WTC11 (cell line): ENCODE measurements around the gene SAPCD2. TPM values are rescaled to one million over a fixed set of nuclear protein-coding genes. Genes with fewer than 3 reads are reported as not detected.

Experiments used
- ATAC-seq: fragments of 200-7000 bp; cut with Tn5 transposase; 2 replicates; pipeline ENCODE4 v1.10.0; 2021; ENCODE audit warnings: mild to moderate bottlenecking, moderate library complexity
- CTCF ChIA-PET: fragments of 300-600 bp; sonication (Branson Sonifier 250); formaldehyde crosslinking; loops from one replicate; lab custom pipeline; 2021; ENCODE audit warnings: antibody characterized with exemption; lab: Charles Lee
- POLR2A ChIA-PET: fragments of 350-600 bp; sonication (Branson Sonifier 250); formaldehyde crosslinking; loops from one replicate; lab custom pipeline; 2021; ENCODE audit warnings: antibody characterized with exemption; lab: Charles Lee
- DNase-seq: peaks from one replicate; pipeline ENCODE4 v3.0.0; 2021; ENCODE audit warnings: low spot score
- H3K27ac Mint-ChIP-seq: 2 replicates; pipeline ENCODE4 v1.8.0; 2021; ENCODE audit warnings: mixed read lengths
- H3K27me3 Mint-ChIP-seq: 2 replicates; pipeline ENCODE4 v1.8.0; 2021; ENCODE audit warnings: low read depth, mild to moderate bottlenecking, moderate library complexity, mixed read lengths
- H3K36me3 Mint-ChIP-seq: 2 replicates; pipeline ENCODE4 v1.8.0; 2021; ENCODE audit warnings: mixed read lengths
- H3K4me1 Mint-ChIP-seq: 2 replicates; pipeline ENCODE4 v1.8.0; 2022; ENCODE audit warnings: mixed read lengths
- H3K4me3 Mint-ChIP-seq: 2 replicates; pipeline ENCODE4 v1.8.0; 2021; ENCODE audit warnings: mild to moderate bottlenecking, moderate library complexity, mixed read lengths
- H3K9me3 Mint-ChIP-seq: 2 replicates; pipeline ENCODE4 v1.8.0; 2021; ENCODE audit warnings: mixed read lengths
- ATF6 ChIP-seq: sonication (generic); formaldehyde crosslinking; IDR thresholded peaks from 2 replicates; pipeline ENCODE4 v1.8.1; 2023; ENCODE audit warnings: mild to moderate bottlenecking, missing genetic modification reagents
- CBFB ChIP-seq: sonication (generic); formaldehyde crosslinking; IDR thresholded peaks from 2 replicates; pipeline ENCODE4 v1.8.1; 2022; ENCODE audit warnings: mild to moderate bottlenecking, low read depth, missing genetic modification reagents
- CREB1 ChIP-seq: sonication (generic); formaldehyde crosslinking; IDR thresholded peaks from 2 replicates; pipeline ENCODE4 v1.8.0; 2023; ENCODE audit warnings: mild to moderate bottlenecking, missing genetic modification reagents
- E2F5 ChIP-seq: sonication (generic); formaldehyde crosslinking; IDR thresholded peaks from 2 replicates; pipeline ENCODE4 v1.8.1; 2022; ENCODE audit warnings: mild to moderate bottlenecking, moderate library complexity, missing genetic modification reagents
- ESRRA ChIP-seq: sonication (generic); formaldehyde crosslinking; IDR thresholded peaks from 2 replicates; pipeline ENCODE4 v1.8.1; 2022; ENCODE audit warnings: mild to moderate bottlenecking, missing genetic modification reagents, borderline replicate concordance
- FOXK1 ChIP-seq: sonication (generic); formaldehyde crosslinking; IDR thresholded peaks from 2 replicates; pipeline ENCODE4 v1.8.0; 2022; ENCODE audit warnings: mild to moderate bottlenecking, moderate library complexity, missing genetic modification reagents
- GRHL2 ChIP-seq: fragments of 250-450 bp; sonication (Bioruptor Pico); IDR thresholded peaks from 2 replicates; pipeline ENCODE4 v1.8.0; 2022; ENCODE audit warnings: mild to moderate bottlenecking, moderate library complexity; ENCODE audit not compliant: insufficient replicate concordance, severe bottlenecking
- IRF1 ChIP-seq: sonication (generic); formaldehyde crosslinking; IDR thresholded peaks from 2 replicates; pipeline ENCODE4 v1.8.0; 2023; ENCODE audit warnings: missing genetic modification reagents
- JAZF1 ChIP-seq: fragments of 250-450 bp; sonication (Bioruptor Pico); IDR thresholded peaks from 2 replicates; pipeline ENCODE4 v1.9.0; 2021; ENCODE audit warnings: moderate library complexity, mild to moderate bottlenecking, inconsistent platforms
- JUN ChIP-seq: sonication (generic); formaldehyde crosslinking; IDR thresholded peaks from 2 replicates; pipeline ENCODE4 v1.8.0; 2023; ENCODE audit warnings: mild to moderate bottlenecking, missing genetic modification reagents
- MLX ChIP-seq: sonication (generic); formaldehyde crosslinking; IDR thresholded peaks from 2 replicates; pipeline ENCODE4 v1.8.1; 2023; ENCODE audit warnings: mild to moderate bottlenecking, missing genetic modification reagents, moderate library complexity
- NFATC4 ChIP-seq: fragments of 250-450 bp; sonication (Bioruptor Pico); IDR thresholded peaks from 2 replicates; pipeline ENCODE4 v1.9.0; 2021; ENCODE audit warnings: mild to moderate bottlenecking
- NFE2L1 ChIP-seq: sonication (generic); formaldehyde crosslinking; IDR thresholded peaks from 2 replicates; pipeline ENCODE4 v1.8.1; 2023; ENCODE audit warnings: missing genetic modification reagents
- NR1H2 ChIP-seq: sonication (generic); formaldehyde crosslinking; IDR thresholded peaks from 2 replicates; pipeline ENCODE4 v1.9.0; 2021; ENCODE audit warnings: mild to moderate bottlenecking, moderate library complexity, missing genetic modification reagents
- PRRX2 ChIP-seq: fragments of 250-450 bp; sonication (Bioruptor Pico); IDR thresholded peaks from 2 replicates; pipeline ENCODE4 v1.8.0; 2021; ENCODE audit warnings: mild to moderate bottlenecking
- RELA ChIP-seq: sonication (generic); formaldehyde crosslinking; IDR thresholded peaks from 2 replicates; pipeline ENCODE4 v1.8.1; 2022; ENCODE audit warnings: missing genetic modification reagents, mild to moderate bottlenecking, borderline replicate concordance
- RORB ChIP-seq: fragments of 250-450 bp; sonication (Bioruptor Pico); IDR thresholded peaks from 2 replicates; pipeline ENCODE4 v1.9.0; 2021; ENCODE audit warnings: mild to moderate bottlenecking
- SOX15 ChIP-seq: fragments of 250-450 bp; sonication (Bioruptor Pico); IDR thresholded peaks from 2 replicates; pipeline ENCODE4 v1.9.0; 2021; ENCODE audit warnings: mild to moderate bottlenecking
- SP1 ChIP-seq: sonication (generic); formaldehyde crosslinking; conservative IDR thresholded peaks from 2 replicates; pipeline ENCODE4 v1.8.1; 2022; ENCODE audit warnings: missing genetic modification reagents
- TCF7 ChIP-seq: sonication (generic); formaldehyde crosslinking; IDR thresholded peaks from 2 replicates; pipeline ENCODE4 v1.8.0; 2022; ENCODE audit warnings: mild to moderate bottlenecking, low read depth, missing genetic modification reagents, moderate library complexity
- TP53 ChIP-seq: sonication (generic); formaldehyde crosslinking; IDR thresholded peaks from 2 replicates; pipeline ENCODE4 v1.8.1; 2023; ENCODE audit warnings: mild to moderate bottlenecking, missing genetic modification reagents
- USF1 ChIP-seq: sonication (generic); formaldehyde crosslinking; IDR thresholded peaks from 2 replicates; pipeline ENCODE4 v1.8.0; 2022; ENCODE audit warnings: mild to moderate bottlenecking, missing genetic modification reagents
- ZNF317 ChIP-seq: sonication (generic); formaldehyde crosslinking; IDR thresholded peaks from 2 replicates; pipeline ENCODE4 v1.8.1; 2023; ENCODE audit warnings: low read depth, mild to moderate bottlenecking, moderate library complexity, missing genetic modification reagents, borderline replicate concordance
- ZNF423 ChIP-seq: fragments of 250-450 bp; sonication (Bioruptor Pico); IDR thresholded peaks from 2 replicates; pipeline ENCODE4 v2.1.2; 2022; ENCODE audit warnings: mild to moderate bottlenecking, moderate library complexity
- ZSCAN18 ChIP-seq: fragments of 250-450 bp; sonication (Bioruptor Pico); IDR thresholded peaks from 2 replicates; pipeline ENCODE4 v2.1.2; 2022; ENCODE audit warnings: mild to moderate bottlenecking, moderate library complexity
- total RNA-seq: library from RNA; stranded (reverse); gene quantifications from 3 replicates; pipeline ENCODE4 v1.2.3, GENCODE V29; 2021

The SAPCD2 gene
- total RNA-seq, 1 experiment from 2014 or later: 67.0 TPM

- H3K27me3 Mint-ChIP-seq: no peaks in the 10 kb centered on the region
- ChIA-PET CTCF (interaction anchor here (0.6 to 3.3 kb wide), 3 partner anchors 11 to 20 kb away, joined by 3 to 14 read pairs (median 6); no protein-coding TSS in a partner anchor), POLR2A (no interaction called here)
- DNase-seq: no peak
- H3K27ac Mint-ChIP-seq: no peak overlapping the region
- peaks cover 9% of the 10 kb centered on the region for H3K36me3 Mint-ChIP-seq
- no peaks in the 10 kb centered on the region for H3K9me3 Mint-ChIP-seq
- no peak for ATAC-seq
- no peak overlapping the region for H3K4me3 Mint-ChIP-seq
- no peaks in the 10 kb centered on the region for H3K4me1 Mint-ChIP-seq
- no peak for TF ChIP-seq JAZF1
- no peak for TF ChIP-seq SOX15
- TF ChIP-seq ZNF423 (CRISPR knock-in tag): no peak
- no peak for TF ChIP-seq RORB (CRISPR knock-in tag)
- no peak for TF ChIP-seq TCF7 (CRISPR knock-in tag)
- TF ChIP-seq NR1H2 (CRISPR knock-in tag): no peak
- TF ChIP-seq SP1 (CRISPR knock-in tag): no peak
- TF ChIP-seq NFE2L1 (CRISPR knock-in tag): no peak
- TF ChIP-seq CBFB (CRISPR knock-in tag): no peak
Measured at GRCh38 chr9:137014776-137015539, 55.4 kb downstream of the SAPCD2 start.

- CTCF ChIA-PET: interaction anchor here (0.6 to 3.3 kb wide), 3 partner anchors 10 to 50 kb away, joined by 3 to 14 read pairs (median 3); no protein-coding TSS in a partner anchor
Measured at GRCh38 chr9:137014166-137014565, 56.2 kb downstream of the SAPCD2 start.

More at GRCh38 chr9:137014166-137014565, 56.2 kb downstream of the SAPCD2 start:
- no peak overlapping the region for H3K27ac Mint-ChIP-seq
- DNase-seq (no peak), ATAC-seq (no peak)
- no peaks in the 10 kb centered on the region for H3K4me1 Mint-ChIP-seq
- H3K4me3 Mint-ChIP-seq: no peak overlapping the region
- TF ChIP-seq CREB1 (no peak), GRHL2 (CRISPR knock-in tag) (no peak), ZNF317 (CRISPR knock-in tag) (no peak), NFATC4 (no peak), RELA (CRISPR knock-in tag) (no peak), TP53 (no peak), ZSCAN18 (no peak), FOXK1 (CRISPR knock-in tag) (no peak), MLX (CRISPR knock-in tag) (no peak), JUN (no peak), E2F5 (CRISPR knock-in tag) (no peak), IRF1 (CRISPR knock-in tag) (no peak), PRRX2 (CRISPR knock-in tag) (no peak), USF1 (no peak), ATF6 (CRISPR knock-in tag) (no peak), ESRRA (no peak), CBFB (CRISPR knock-in tag) (no peak)
- no peaks in the 10 kb centered on the region for H3K27me3 Mint-ChIP-seq
- no peaks in the 10 kb centered on the region for H3K9me3 Mint-ChIP-seq
- H3K36me3 Mint-ChIP-seq: peaks cover 9% of the 10 kb centered on the region
- POLR2A ChIA-PET: no interaction called here
